Neural progenitor cell (in vitro differentiated cells): Measurements from ENCODE around the gene AFF2. TPM values are rescaled to one million over a fixed set of nuclear protein-coding genes. Genes with fewer than 3 reads are reported as not detected.

Experiments
- DNase-seq: peaks from one replicate; pipeline ENCODE4 v3.0.0-alpha.2; 2016; ENCODE audit warnings: low spot score
- H2AFZ ChIP-seq: fragments of 200-600 bp; sonication (generic); replicated peaks from 2 replicates; pipeline ENCODE4 v1.6.1; 2016; ENCODE audit warnings: antibody characterized with exemption
- H3F3A ChIP-seq: fragments of 200-600 bp; sonication (generic); 2 replicates; pipeline ENCODE4 v1.6.1; 2016; ENCODE audit warnings: antibody characterized with exemption, low read depth
- H3K27ac ChIP-seq: fragments of 200-600 bp; sonication (generic); 2 replicates; pipeline ENCODE4 v1.5.1; 2016; ENCODE audit warnings: mild to moderate bottlenecking
- H3K27me3 ChIP-seq: fragments of 200-600 bp; sonication (generic); 2 replicates; pipeline ENCODE4 v1.6.1; 2016; ENCODE audit warnings: mild to moderate bottlenecking, moderate library complexity
- H3K36me3 ChIP-seq: fragments of 200-600 bp; sonication (generic); 2 replicates; pipeline ENCODE4 v1.5.1; 2016
- H3K4me1 ChIP-seq: fragments of 200-600 bp; sonication (generic); 2 replicates; pipeline ENCODE4 v1.6.1; 2016; ENCODE audit warnings: mixed run types
- H3K4me2 ChIP-seq: fragments of 200-600 bp; sonication (generic); 2 replicates; pipeline ENCODE4 v1.6.1; 2016
- H3K4me3 ChIP-seq: fragments of 200-600 bp; sonication (generic); 2 replicates; pipeline ENCODE4 v1.5.1; 2016
- H3K79me2 ChIP-seq: fragments of 200-600 bp; sonication (generic); 2 replicates; pipeline ENCODE4 v1.6.1; 2016; ENCODE audit warnings: low read depth
- H3K9ac ChIP-seq: fragments of 200-600 bp; sonication (generic); 2 replicates; pipeline ENCODE4 v1.6.1; 2016
- H3K9me3 ChIP-seq: fragments of 200-600 bp; sonication (generic); 2 replicates; pipeline ENCODE4 v1.5.1; 2016; ENCODE audit warnings: low read depth
- H4K20me1 ChIP-seq: fragments of 200-600 bp; sonication (generic); 2 replicates; pipeline ENCODE4 v1.6.1; 2016; ENCODE audit warnings: low read depth
- H3K27ac Mint-ChIP-seq: 3 replicates; pipeline ENCODE4 v1.8.0; 2021; ENCODE audit warnings: mixed read lengths
- H3K27me3 Mint-ChIP-seq: 2 replicates; pipeline ENCODE4 v1.8.0; 2022; ENCODE audit warnings: low read depth, mild to moderate bottlenecking, inconsistent platforms, moderate library complexity, mixed read lengths; ENCODE audit not compliant: insufficient read depth
- H3K36me3 Mint-ChIP-seq: 3 replicates; pipeline ENCODE4 v1.8.0; 2021; ENCODE audit warnings: mixed read lengths
- H3K4me1 Mint-ChIP-seq: 3 replicates; pipeline ENCODE4 v1.8.0; 2021; ENCODE audit warnings: mixed read lengths
- H3K4me3 Mint-ChIP-seq: 3 replicates; pipeline ENCODE4 v1.8.0; 2021; ENCODE audit warnings: mild to moderate bottlenecking, moderate library complexity, mixed read lengths
- H3K9me3 Mint-ChIP-seq: 3 replicates; pipeline ENCODE4 v1.8.0; 2020; ENCODE audit warnings: mixed read lengths
- EZH2 ChIP-seq: fragments of 200-600 bp; sonication (generic); IDR thresholded peaks from 2 replicates; pipeline ENCODE4 v1.6.1; 2017; ENCODE audit warnings: antibody characterized with exemption, mild to moderate bottlenecking, moderate library complexity
- EZH2phosphoT487 ChIP-seq: fragments of 200-600 bp; sonication (generic); IDR thresholded peaks from 2 replicates; pipeline ENCODE4 v1.6.1; 2017; ENCODE audit warnings: antibody characterized with exemption
- total RNA-seq: library from RNA; depleted of rRNA; stranded (reverse); fragments of >200 nt; gene quantifications from 2 replicates; pipeline ENCODE4 v1.2.3, GENCODE V29; 2015; ENCODE audit warnings: low replicate concordance
- TF ChIP-seq, protein P1 (sequence below): fragments of 200-600 bp; sonication (generic); IDR thresholded peaks from 2 replicates; pipeline ENCODE4 v1.5.1; 2017; ENCODE audit warnings: antibody characterized with exemption, mild to moderate bottlenecking

Gene AFF2
- total RNA-seq, 1 donor from 2014 or later = 13.5 TPM

DNA sequence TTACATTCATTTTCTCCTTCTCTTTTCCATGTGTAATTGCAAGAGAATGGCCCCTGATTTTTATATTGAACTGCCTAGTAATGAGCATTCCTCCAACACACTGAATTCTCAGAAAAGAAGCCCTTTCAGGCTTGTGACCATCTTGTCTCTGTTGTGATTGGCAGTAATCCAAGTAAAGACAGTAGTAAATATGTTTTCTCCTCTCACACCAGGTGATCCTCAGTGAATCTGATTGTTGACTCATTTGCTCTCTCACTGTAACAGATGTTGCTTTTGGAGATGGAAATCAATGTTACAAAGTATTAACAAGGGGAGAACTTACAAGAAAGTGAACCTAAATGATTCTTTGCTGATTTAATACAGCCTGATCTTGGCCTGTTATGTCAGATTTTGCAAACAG lies 271.0 kb downstream of the AFF2 start:
- Histone ChIP-seq H3K4me1 (peaks cover 15% of the 10 kb centered on the region), H3K4me3 (no peak overlapping the region), H3K79me2 (no peaks in the 10 kb centered on the region), H4K20me1 (no peaks in the 10 kb centered on the region), H3K9me3 (no peaks in the 10 kb centered on the region), H3K27ac (no peak overlapping the region), H3K4me2 (no peak overlapping the region), H2AFZ (no peak overlapping the region), H3K36me3 (no peaks in the 10 kb centered on the region), H3K9ac (no peak overlapping the region), H3K27me3 (no peaks in the 10 kb centered on the region), H3F3A (no peaks in the 10 kb centered on the region)
- Mint-ChIP-seq H3K9me3 (peaks cover 5% of the 10 kb centered on the region), H3K4me1 (peaks cover 8% of the 10 kb centered on the region), H3K4me3 (no peak overlapping the region), H3K36me3 (no peaks in the 10 kb centered on the region), H3K27ac (no peak overlapping the region), H3K27me3 (peaks cover 2% of the 10 kb centered on the region)
- TF ChIP-seq, protein P1, sequence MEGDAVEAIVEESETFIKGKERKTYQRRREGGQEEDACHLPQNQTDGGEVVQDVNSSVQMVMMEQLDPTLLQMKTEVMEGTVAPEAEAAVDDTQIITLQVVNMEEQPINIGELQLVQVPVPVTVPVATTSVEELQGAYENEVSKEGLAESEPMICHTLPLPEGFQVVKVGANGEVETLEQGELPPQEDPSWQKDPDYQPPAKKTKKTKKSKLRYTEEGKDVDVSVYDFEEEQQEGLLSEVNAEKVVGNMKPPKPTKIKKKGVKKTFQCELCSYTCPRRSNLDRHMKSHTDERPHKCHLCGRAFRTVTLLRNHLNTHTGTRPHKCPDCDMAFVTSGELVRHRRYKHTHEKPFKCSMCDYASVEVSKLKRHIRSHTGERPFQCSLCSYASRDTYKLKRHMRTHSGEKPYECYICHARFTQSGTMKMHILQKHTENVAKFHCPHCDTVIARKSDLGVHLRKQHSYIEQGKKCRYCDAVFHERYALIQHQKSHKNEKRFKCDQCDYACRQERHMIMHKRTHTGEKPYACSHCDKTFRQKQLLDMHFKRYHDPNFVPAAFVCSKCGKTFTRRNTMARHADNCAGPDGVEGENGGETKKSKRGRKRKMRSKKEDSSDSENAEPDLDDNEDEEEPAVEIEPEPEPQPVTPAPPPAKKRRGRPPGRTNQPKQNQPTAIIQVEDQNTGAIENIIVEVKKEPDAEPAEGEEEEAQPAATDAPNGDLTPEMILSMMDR = no peak
- TF ChIP-seq EZH2 = no peak
- TF ChIP-seq EZH2phosphoT487 = no peak
- no peak for DNase-seq

DNA sequence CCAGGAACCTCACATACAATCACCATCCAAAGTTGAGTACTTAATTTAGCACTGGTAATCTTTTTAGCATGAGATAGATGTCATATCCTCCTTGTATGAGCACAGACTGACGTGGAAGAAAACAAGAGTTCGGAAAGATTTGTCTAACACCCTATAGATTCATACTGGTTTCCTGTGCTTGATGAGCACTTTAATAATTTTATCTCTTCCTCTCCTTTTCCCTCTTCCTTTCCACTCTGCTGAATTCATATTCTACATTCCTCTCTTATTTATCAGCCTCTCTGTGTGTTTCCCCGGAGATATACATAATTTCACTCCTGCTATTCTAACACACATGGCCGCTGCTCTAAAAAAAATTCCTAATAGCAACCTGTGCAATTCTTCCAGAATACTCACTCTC lies 273.9 kb downstream of the AFF2 start:
- Histone ChIP-seq H3K9ac (no peak overlapping the region), H3K4me3 (no peak overlapping the region), H3K27me3 (no peaks in the 10 kb centered on the region), H3K36me3 (no peaks in the 10 kb centered on the region), H3K4me1 (peaks cover 15% of the 10 kb centered on the region), H4K20me1 (no peaks in the 10 kb centered on the region), H3K4me2 (no peak overlapping the region), H2AFZ (no peak overlapping the region), H3K27ac (no peak overlapping the region), H3K9me3 (peaks cover 9% of the 10 kb centered on the region), H3K79me2 (no peaks in the 10 kb centered on the region), H3F3A (no peaks in the 10 kb centered on the region)
- peaks cover 2% of the 10 kb centered on the region for H3K27me3 Mint-ChIP-seq
- H3K4me1 Mint-ChIP-seq = peaks cover 8% of the 10 kb centered on the region
- no peak for TF ChIP-seq EZH2phosphoT487
- TF ChIP-seq, protein P1 = no peak
- TF ChIP-seq EZH2 = no peak
- H3K4me3 Mint-ChIP-seq = no peak overlapping the region
- H3K9me3 Mint-ChIP-seq = peaks cover 27% of the 10 kb centered on the region
- no peak for DNase-seq
- peaks cover 2% of the 10 kb centered on the region for H3K36me3 Mint-ChIP-seq
- no peak overlapping the region for H3K27ac Mint-ChIP-seq

DNA sequence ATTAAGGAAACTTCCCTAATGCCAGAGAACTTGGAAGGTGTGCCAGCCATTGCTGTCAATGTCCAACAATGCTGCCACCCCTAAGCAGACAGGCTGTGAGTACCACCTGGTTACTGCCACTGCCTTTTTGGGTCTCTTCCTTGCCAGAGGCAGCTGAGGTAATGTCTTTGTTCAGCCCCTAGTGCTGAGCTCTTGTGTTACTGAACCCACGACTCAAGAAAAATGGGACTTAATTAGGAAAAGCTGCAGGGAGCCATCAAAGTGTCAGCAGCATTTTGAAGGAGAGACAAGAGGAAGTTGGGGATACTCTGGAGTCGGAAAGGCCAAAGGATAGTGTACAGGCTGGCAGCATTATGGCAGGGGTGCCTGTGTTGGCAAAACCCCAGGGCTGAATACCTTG lies 283.7 kb downstream of the AFF2 start:
- peaks cover 3% of the 10 kb centered on the region for H3K9me3 ChIP-seq
- H2AFZ ChIP-seq = no peak overlapping the region
- no peak overlapping the region for H3K4me3 ChIP-seq
- no peaks in the 10 kb centered on the region for H3K27me3 Mint-ChIP-seq
- H3K4me3 Mint-ChIP-seq = no peak overlapping the region
- no peaks in the 10 kb centered on the region for H3K36me3 ChIP-seq
- peaks cover 31% of the 10 kb centered on the region for H3K4me1 ChIP-seq
- no peaks in the 10 kb centered on the region for H4K20me1 ChIP-seq
- H3K4me2 ChIP-seq = peak overlapping the region; percentile 38
- no peak overlapping the region for H3K27ac Mint-ChIP-seq
- TF ChIP-seq, protein P1 = no peak
- TF ChIP-seq EZH2phosphoT487 = no peak
- no peak for TF ChIP-seq EZH2
- peaks cover 10% of the 10 kb centered on the region for H3F3A ChIP-seq
- H3K9ac ChIP-seq = no peak overlapping the region
- peaks cover 7% of the 10 kb centered on the region for H3K4me1 Mint-ChIP-seq
- H3K36me3 Mint-ChIP-seq = no peaks in the 10 kb centered on the region
- H3K79me2 ChIP-seq = no peaks in the 10 kb centered on the region
- no peak overlapping the region for H3K27ac ChIP-seq
- H3K9me3 Mint-ChIP-seq = peaks cover 10% of the 10 kb centered on the region
- H3K27me3 ChIP-seq = no peaks in the 10 kb centered on the region
- DNase-seq = peak; percentile 53
